Measurements from ENCODE around the gene THAP8. TPM values are rescaled to one million over a fixed set of nuclear protein-coding genes. Genes with fewer than 3 reads are reported as not detected.
A peak's percentile ranks its signal among the peaks of the same experiment; 100 is the strongest.

The THAP8 gene
- total and polyA plus RNA-seq, 2 of the 13 experiments (the other 11 are each of a cell fraction or from before 2014, with no cell fraction given): 1.7 to 3.7 TPM

DNA sequence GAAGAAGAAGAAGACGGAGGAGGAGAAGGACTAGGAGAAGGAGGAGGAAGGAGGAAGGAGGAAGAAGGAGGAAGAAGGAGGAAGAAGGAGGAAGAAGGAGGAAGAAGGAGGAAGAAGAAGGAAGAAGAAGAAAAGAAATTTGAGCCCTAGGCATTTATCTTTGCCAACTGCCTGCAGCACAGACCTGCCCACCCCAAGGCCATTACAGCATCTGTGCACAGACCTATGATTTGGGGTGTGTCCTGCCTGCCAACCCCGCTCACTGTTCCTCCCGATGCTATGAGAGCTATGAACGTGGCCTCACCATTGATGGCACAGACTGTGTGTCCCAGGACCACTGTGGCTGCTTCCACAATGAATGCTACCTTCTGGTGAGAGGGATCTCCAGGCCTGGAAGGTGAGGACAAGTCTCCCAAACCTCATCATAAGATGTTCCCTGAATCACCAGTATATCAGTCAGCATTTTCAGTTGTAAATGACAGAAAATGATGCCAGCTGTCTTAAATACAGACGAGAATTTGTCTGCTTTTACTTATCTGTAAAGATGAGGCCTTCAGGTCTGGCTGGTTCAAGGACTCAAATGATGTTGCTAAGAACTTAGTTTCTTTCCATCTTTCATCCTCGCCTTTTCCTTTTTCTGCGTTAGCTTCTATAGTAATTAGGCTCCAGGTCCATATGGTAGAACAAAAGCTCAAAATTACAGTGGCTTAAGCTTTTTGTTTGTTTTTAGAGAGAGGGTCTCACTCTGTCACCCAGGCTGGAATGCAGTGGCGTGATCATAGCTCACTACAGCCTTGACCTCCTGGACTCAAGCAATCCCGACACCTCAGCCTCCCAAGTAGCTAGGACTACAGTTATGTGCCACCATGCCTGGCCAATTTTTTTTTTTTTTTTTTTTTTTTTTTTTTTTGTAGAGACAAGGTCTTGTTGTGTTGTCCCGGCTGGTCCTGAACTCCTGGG, 63.0 kb downstream of the THAP8 start (continued):
- TF ChIP-seq RERE (CRISPR knock-in tag; IDR thresholded peaks at IDR 0.05; ENCODE audit: low read depth): no peak
- no peak for TF ChIP-seq CC2D1A (CRISPR knock-in tag; IDR thresholded peaks at IDR 0.05)
- no peak for TF ChIP-seq XBP1 (CRISPR knock-in tag; IDR thresholded peaks at IDR 0.05)
- no peak for TF ChIP-seq ZNF260 (CRISPR knock-in tag; IDR thresholded peaks at IDR 0.05; ENCODE audit: borderline replicate concordance, low read depth)
- no peak for TF ChIP-seq PITX1 (CRISPR knock-in tag; IDR thresholded peaks at IDR 0.05)
- TF ChIP-seq CCDC6 (CRISPR knock-in tag; IDR thresholded peaks at IDR 0.05): no peak
- TF ChIP-seq ZNF121 (CRISPR knock-in tag; IDR thresholded peaks at IDR 0.05): no peak; the same call in 1 of the 2 replicates
- TF ChIP-seq TFE3 (CRISPR knock-in tag; IDR thresholded peaks at IDR 0.05): no peak
- TF ChIP-seq HNRNPUL1 (IDR thresholded peaks at IDR 0.05; ENCODE audit: low read depth, low read length): no peak
- TF ChIP-seq ZNF740 (CRISPR knock-in tag; IDR thresholded peaks at IDR 0.05): no peak
- no peak for TF ChIP-seq ZNF501 (CRISPR knock-in tag; IDR thresholded peaks at IDR 0.05)
- no peak for TF ChIP-seq ZKSCAN8 (CRISPR knock-in tag; IDR thresholded peaks at IDR 0.05; ENCODE audit: borderline replicate concordance)
- TF ChIP-seq ZNF460 (CRISPR knock-in tag; IDR thresholded peaks at IDR 0.05; ENCODE audit: borderline replicate concordance): peak; percentile 44; the same call in 1 of the 2 replicates
- no peak for TF ChIP-seq TAF15 (IDR thresholded peaks at IDR 0.05; ENCODE audit: low read depth, low read length, poor library complexity, severe bottlenecking)
- TF ChIP-seq KLF16 (CRISPR knock-in tag; IDR thresholded peaks at IDR 0.05): no peak
- TF ChIP-seq ARNT (IDR thresholded peaks at IDR 0.05): no peak
- TF ChIP-seq, protein P1, sequence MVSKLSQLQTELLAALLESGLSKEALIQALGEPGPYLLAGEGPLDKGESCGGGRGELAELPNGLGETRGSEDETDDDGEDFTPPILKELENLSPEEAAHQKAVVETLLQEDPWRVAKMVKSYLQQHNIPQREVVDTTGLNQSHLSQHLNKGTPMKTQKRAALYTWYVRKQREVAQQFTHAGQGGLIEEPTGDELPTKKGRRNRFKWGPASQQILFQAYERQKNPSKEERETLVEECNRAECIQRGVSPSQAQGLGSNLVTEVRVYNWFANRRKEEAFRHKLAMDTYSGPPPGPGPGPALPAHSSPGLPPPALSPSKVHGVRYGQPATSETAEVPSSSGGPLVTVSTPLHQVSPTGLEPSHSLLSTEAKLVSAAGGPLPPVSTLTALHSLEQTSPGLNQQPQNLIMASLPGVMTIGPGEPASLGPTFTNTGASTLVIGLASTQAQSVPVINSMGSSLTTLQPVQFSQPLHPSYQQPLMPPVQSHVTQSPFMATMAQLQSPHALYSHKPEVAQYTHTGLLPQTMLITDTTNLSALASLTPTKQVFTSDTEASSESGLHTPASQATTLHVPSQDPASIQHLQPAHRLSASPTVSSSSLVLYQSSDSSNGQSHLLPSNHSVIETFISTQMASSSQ (IDR thresholded peaks at IDR 0.05; ENCODE audit: low read depth): no peak
- TF ChIP-seq, protein P1 (CRISPR knock-in tag; IDR thresholded peaks at IDR 0.05; ENCODE audit: borderline replicate concordance): no peak
